Thymus (tissue), 11 donors: Measurements from ENCODE around the gene ZGRF1. TPM values are rescaled to one million over a fixed set of nuclear protein-coding genes. Genes with fewer than 3 reads are reported as not detected.

Source experiments
- DNase-seq, 9 donors: peaks; one replicate each; pipeline ENCODE4 v3.0.0-alpha.2; 2013; ENCODE audit warnings: low spot score in 9 of 9, low read depth in 6 of 9, missing footprints in 1 of 9
- H3K27ac ChIP-seq, 2 donors: one replicate each; pipeline ENCODE4 v1.5.1; 2013; ENCODE audit warnings: control low read depth in 1 of 2, low read depth in 1 of 2, low read length in 1 of 2, mild to moderate bottlenecking in 1 of 2, moderate library complexity in 1 of 2
- H3K27me3 ChIP-seq, 2 donors: one replicate each; pipeline ENCODE4 v1.5.1; 2013; ENCODE audit warnings: low read length in 1 of 2; ENCODE audit not compliant: control insufficient read depth in 2 of 2, insufficient read depth in 1 of 2
- H3K36me3 ChIP-seq, 2 donors: one replicate each; pipeline ENCODE4 v1.5.1; 2013; ENCODE audit warnings: low read length in 1 of 2, mild to moderate bottlenecking in 1 of 2, moderate library complexity in 1 of 2; ENCODE audit not compliant: control insufficient read depth in 2 of 2, insufficient read depth in 2 of 2
- H3K4me1 ChIP-seq, 2 donors: one replicate each; pipeline ENCODE4 v1.5.1; 2013; ENCODE audit warnings: low read length in 2 of 2; ENCODE audit not compliant: control insufficient read depth in 2 of 2, insufficient read depth in 2 of 2
- H3K4me3 ChIP-seq, 2 donors: one replicate each; pipeline ENCODE4 v1.5.1; 2013; ENCODE audit warnings: low read length in 2 of 2, control low read depth in 1 of 2, mild to moderate bottlenecking in 1 of 2
- H3K9me3 ChIP-seq, 2 donors: one replicate each; pipeline ENCODE4 v1.5.1; 2013; ENCODE audit warnings: low read length in 1 of 2, mild to moderate bottlenecking in 1 of 2; ENCODE audit not compliant: control insufficient read depth in 2 of 2, insufficient read depth in 1 of 2
- WGBS: extraction: QIAGEN DNeasy Blood & Tissue Kit; methylation state at CpG from one replicate; pipeline ENCODE4 v1.1.7; 2013; 5-methylcytosine and 5-hydroxymethylcytosine counted together
- polyA plus RNA-seq: library from polyadenylated mRNA; stranded (reverse); fragments of 200-250 nt; gene quantifications from one replicate; pipeline ENCODE4 v1.2.3, GENCODE V29; 2013
- total RNA-seq: library from RNA; stranded (reverse); fragments of 120-200 nt; gene quantifications from one replicate; pipeline ENCODE4 v1.2.4, GENCODE V29; 2013
- donor health status: healthy.

ZGRF1 gene
- total and polyA plus RNA-seq, 2 donors: 10.5 to 23.5 TPM

- Histone ChIP-seq H3K4me1 (no peaks in the 10 kb centered on the region), H3K36me3 (peaks cover 0 to 3% of the 10 kb centered on the region in 2 donors), H3K9me3 (no peaks in the 10 kb centered on the region), H3K27me3 (no peaks in the 10 kb centered on the region), H3K4me3 (no peak overlapping the region), H3K27ac (no peak overlapping the region)
- DNase-seq: no peak
- 94% methylated on average over 2 of the region's 2 CpGs for whole genome bisulfite sequencing
These were observed 90.2 kb downstream of the ZGRF1 start for GRCh38 chr4:112546476-112546875.

DNA sequence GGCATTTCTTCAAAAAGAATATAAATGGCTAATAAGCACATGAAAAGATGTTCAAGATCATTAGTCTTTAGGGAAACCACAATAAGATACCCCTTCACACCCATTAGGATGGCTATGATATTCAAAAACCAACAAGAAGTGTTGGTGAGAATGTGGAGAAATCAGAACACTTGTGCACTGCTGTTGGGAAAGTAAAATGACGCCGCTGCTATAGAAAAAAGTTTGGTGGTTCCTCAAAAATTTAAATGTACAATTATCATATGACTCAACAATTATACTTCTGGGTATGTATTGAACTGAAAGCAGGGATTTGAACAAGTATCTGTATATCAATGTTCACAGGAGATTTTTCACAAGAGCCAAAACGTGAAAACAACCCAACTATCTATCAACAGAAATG, 91.4 kb downstream of the ZGRF1 start:
- 97% methylated on average over 3 of the region's 3 CpGs for WGBS

DNA sequence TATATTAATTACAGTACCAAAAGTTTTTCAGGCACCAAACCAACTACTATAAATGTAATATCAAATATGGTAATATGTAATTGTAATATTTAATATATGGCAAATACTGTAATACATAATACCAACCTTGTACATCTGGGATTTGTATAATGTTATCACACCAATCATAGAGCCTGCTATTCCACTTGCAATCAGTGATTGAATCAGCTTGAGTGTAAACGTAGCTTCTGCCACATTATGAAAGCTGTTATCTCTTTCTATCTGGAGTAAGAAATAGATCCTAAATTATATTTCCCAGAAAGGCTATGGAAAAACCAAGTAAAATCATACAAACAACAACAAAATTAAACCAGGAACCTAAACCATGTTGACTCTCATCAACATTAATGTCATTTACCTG, 96.0 kb downstream of the ZGRF1 start:
- Histone ChIP-seq H3K4me3 (no peak overlapping the region), H3K4me1 (no peaks in the 10 kb centered on the region), H3K27ac (no peak overlapping the region), H3K9me3 (no peaks in the 10 kb centered on the region), H3K36me3 (peaks cover 0 to 5% of the 10 kb centered on the region in 2 donors), H3K27me3 (no peaks in the 10 kb centered on the region)
- no peak for DNase-seq
- 93% methylated on average over 1 of the region's 1 CpG for WGBS

More for the DNA sequence above, 91.4 kb downstream of the ZGRF1 start:
- DNase-seq: no peak
- Histone ChIP-seq H3K4me1 (no peaks in the 10 kb centered on the region), H3K36me3 (peaks cover 0 to 3% of the 10 kb centered on the region in 2 donors), H3K4me3 (no peak overlapping the region), H3K27ac (no peak overlapping the region), H3K9me3 (no peaks in the 10 kb centered on the region), H3K27me3 (no peaks in the 10 kb centered on the region)

DNA sequence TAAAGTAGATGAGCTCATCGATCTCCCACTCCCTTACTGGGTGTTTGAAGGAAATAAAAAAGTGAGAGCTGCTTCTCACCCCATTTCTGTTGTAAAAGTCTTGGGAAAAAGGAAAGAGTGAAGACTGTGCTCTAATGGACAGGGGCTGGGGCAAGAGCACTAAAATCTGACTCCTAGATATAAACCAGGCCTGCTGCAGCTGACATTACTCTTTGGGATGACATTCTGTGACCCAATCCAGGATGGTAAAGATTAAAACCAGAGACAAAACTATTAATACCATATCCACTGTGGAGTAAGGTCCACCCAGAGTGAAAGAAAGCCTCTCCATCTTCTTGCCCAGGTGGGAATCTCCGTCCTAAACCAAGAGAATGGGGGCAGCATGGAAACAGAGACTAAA, 100.6 kb downstream of the ZGRF1 start:
- WGBS: 96% methylated on average over 2 of the region's 2 CpGs
- Histone ChIP-seq H3K9me3 (no peaks in the 10 kb centered on the region), H3K36me3 (peaks cover 0 to 5% of the 10 kb centered on the region in 2 donors), H3K27ac (no peak overlapping the region), H3K4me1 (no peaks in the 10 kb centered on the region), H3K4me3 (no peak overlapping the region), H3K27me3 (peaks cover 0 to 2% of the 10 kb centered on the region in 2 donors)
- no peak for DNase-seq

DNA sequence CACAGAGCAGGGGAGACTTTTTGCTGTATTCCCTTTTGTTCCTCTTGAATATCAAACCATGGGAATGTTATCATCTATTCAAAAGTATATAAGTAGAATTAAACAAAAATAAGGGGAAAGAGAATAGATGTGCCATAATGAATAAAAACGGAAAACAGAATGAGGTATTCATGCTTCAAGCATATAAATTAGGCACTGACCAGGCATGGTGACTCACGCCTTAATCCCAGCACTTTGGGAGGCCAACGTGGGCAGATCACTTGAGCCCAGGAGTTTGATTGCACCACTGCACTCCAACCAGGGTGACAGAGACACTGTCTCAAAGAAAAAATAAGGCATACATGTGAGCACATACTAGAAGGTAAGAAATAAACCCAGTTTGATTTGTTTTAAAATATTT, 104.4 kb downstream of the ZGRF1 start:
- WGBS: 94% methylated on average over 3 of the region's 3 CpGs
- Histone ChIP-seq H3K4me1 (no peaks in the 10 kb centered on the region), H3K4me3 (no peak overlapping the region), H3K36me3 (no peaks in the 10 kb centered on the region), H3K9me3 (no peaks in the 10 kb centered on the region), H3K27ac (no peak overlapping the region), H3K27me3 (peaks cover 2 to 5% of the 10 kb centered on the region in 2 donors)
- DNase-seq: no peak

GRCh38 chr4:112531146-112531545, 105.6 kb downstream of the ZGRF1 start:
- Histone ChIP-seq H3K4me3 (no peak overlapping the region), H3K9me3 (no peaks in the 10 kb centered on the region), H3K27me3 (peaks cover 2 to 13% of the 10 kb centered on the region in 2 donors), H3K27ac (no peak overlapping the region), H3K36me3 (no peaks in the 10 kb centered on the region), H3K4me1 (no peaks in the 10 kb centered on the region)
- DNase-seq: no peak
- WGBS: 14% methylated on average over 1 of the region's 1 CpG

- H3K4me3 ChIP-seq: no peak overlapping the region
These were observed 110.6 kb downstream of the ZGRF1 start for GRCh38 chr4:112526061-112526460.

GRCh38 chr4:112523764-112524505, 112.8 kb downstream of the ZGRF1 start:
- H3K4me1 ChIP-seq: peaks cover 8 to 29% of the 10 kb centered on the region in 2 donors
- peaks cover 50 to 83% of the 10 kb centered on the region in 2 donors for H3K27me3 ChIP-seq
- no peaks in the 10 kb centered on the region for H3K36me3 ChIP-seq
- H3K4me3 ChIP-seq: peak overlapping the region; percentile 16 to 47
- peaks cover 0 to 13% of the 10 kb centered on the region in 2 donors for H3K9me3 ChIP-seq
- 2% methylated on average over 46 of the region's 46 CpGs for WGBS
- DNase-seq: peak in 8 of 9 donors; percentile 49 to 84 (median 66)
- no peak overlapping the region for H3K27ac ChIP-seq

More at GRCh38 chr4:112526061-112526460, 110.6 kb downstream of the ZGRF1 start:
- no peak overlapping the region for H3K27ac ChIP-seq
- DNase-seq: no peak
- 91% methylated on average over 1 of the region's 1 CpG for WGBS
- H3K36me3 ChIP-seq: no peaks in the 10 kb centered on the region
- H3K9me3 ChIP-seq: peaks cover 0 to 8% of the 10 kb centered on the region in 2 donors
- H3K27me3 ChIP-seq: peaks cover 35 to 62% of the 10 kb centered on the region in 2 donors
- peaks cover 8 to 20% of the 10 kb centered on the region in 2 donors for H3K4me1 ChIP-seq

- Histone ChIP-seq H3K4me3 (peak overlapping the region; percentile 16 to 47), H3K4me1 (peaks cover 8 to 29% of the 10 kb centered on the region in 2 donors), H3K9me3 (peaks cover 0 to 13% of the 10 kb centered on the region in 2 donors), H3K36me3 (no peaks in the 10 kb centered on the region), H3K27ac (no peak overlapping the region), H3K27me3 (peaks cover 57 to 91% of the 10 kb centered on the region in 2 donors)
- WGBS: 3% methylated on average over 37 of the region's 37 CpGs
- peak in 3 of 9 donors; percentile 46 to 65 (median 48) for DNase-seq
These were observed 113.5 kb downstream of the ZGRF1 start for GRCh38 chr4:112523008-112523721.
